Brain microvascular endothelial cell (primary cell): ENCODE measurements around the gene HEPHL1.

Source experiments
- DNase-seq: peaks from one replicate; pipeline ENCODE4 v3.0.0-alpha.2; 2020
- H3K27ac ChIP-seq: fragments of 250-450 bp; sonication (Bioruptor Pico); 2 replicates; pipeline ENCODE4 v1.5.1; 2020; ENCODE audit warnings: mild to moderate bottlenecking, moderate library complexity
- H3K27me3 ChIP-seq: fragments of 250-450 bp; sonication (Bioruptor Pico); replicated peaks from 2 replicates; pipeline ENCODE4 v1.5.1; 2020; ENCODE audit warnings: mild to moderate bottlenecking
- H3K36me3 ChIP-seq: fragments of 250-450 bp; sonication (Bioruptor Pico); replicated peaks from 2 replicates; pipeline ENCODE4 v1.5.1; 2020; ENCODE audit warnings: mild to moderate bottlenecking
- H3K4me3 ChIP-seq: 2 replicates; pipeline ENCODE4 v1.5.1; 2011; ENCODE audit warnings: low read depth, mild to moderate bottlenecking, control low read depth, low read length, moderate library complexity
- in situ Hi-C: cut with HindIII; loops from 2 replicates; pipeline ENCODE4 v1.10.0; 2017; ENCODE audit warnings: low sequenced_read_pairs, low pct_ligation_motif_present
- TF ChIP-seq, protein P1 (sequence below): IDR thresholded peaks from 2 replicates; pipeline ENCODE4 v1.5.1; 2011; ENCODE audit warnings: low read depth, mild to moderate bottlenecking, moderate library complexity, low read length, control low read depth, inconsistent platforms; ENCODE audit errors: missing control alignments

Gene HEPHL1

DNA sequence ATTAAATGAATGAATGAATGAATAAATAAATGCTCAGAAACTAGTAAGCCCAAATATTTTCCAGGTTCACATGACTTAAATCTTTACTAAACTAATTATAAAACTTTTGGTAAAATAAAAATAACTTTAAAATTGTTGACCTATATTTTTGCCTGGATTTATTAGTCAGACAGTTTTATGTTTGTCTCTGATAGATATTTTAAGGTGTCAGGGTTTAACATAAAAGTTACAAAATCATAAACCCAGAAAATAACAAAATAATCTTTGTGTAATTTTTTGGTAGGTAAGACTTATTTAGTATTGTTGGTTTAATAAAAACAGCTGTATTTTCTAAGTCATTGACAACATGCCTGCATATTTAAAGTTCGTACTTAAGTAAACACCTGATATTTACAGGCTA is 27.4 kb upstream of the HEPHL1 start:
- TF ChIP-seq, protein P1, sequence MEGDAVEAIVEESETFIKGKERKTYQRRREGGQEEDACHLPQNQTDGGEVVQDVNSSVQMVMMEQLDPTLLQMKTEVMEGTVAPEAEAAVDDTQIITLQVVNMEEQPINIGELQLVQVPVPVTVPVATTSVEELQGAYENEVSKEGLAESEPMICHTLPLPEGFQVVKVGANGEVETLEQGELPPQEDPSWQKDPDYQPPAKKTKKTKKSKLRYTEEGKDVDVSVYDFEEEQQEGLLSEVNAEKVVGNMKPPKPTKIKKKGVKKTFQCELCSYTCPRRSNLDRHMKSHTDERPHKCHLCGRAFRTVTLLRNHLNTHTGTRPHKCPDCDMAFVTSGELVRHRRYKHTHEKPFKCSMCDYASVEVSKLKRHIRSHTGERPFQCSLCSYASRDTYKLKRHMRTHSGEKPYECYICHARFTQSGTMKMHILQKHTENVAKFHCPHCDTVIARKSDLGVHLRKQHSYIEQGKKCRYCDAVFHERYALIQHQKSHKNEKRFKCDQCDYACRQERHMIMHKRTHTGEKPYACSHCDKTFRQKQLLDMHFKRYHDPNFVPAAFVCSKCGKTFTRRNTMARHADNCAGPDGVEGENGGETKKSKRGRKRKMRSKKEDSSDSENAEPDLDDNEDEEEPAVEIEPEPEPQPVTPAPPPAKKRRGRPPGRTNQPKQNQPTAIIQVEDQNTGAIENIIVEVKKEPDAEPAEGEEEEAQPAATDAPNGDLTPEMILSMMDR: no peak
- in situ Hi-C loops: no loop called here
- no peak for DNase-seq

DNA sequence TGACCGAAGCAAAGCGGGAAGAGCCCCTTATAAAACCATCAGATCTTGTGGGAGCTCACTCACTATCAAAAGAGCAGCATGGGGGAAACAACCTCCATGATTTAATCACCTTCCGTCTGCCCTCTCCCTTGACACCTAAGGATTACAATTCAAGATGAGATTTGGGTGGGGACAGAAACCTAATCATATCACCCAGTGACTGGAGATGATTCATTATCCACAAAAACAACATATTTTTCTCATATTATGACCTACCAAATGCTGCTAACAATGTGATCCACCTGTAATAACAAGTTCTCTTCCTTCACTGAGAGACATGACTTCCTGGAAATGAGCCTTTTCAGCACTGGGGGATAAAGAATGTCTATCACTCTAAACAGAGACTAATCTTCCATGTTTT is 23.4 kb upstream of the HEPHL1 start:
- Histone ChIP-seq H3K27ac (no peak overlapping the region), H3K36me3 (no peaks in the 10 kb centered on the region), H3K27me3 (no peaks in the 10 kb centered on the region), H3K4me3 (no peak overlapping the region)
- TF ChIP-seq, protein P1: no peak
- no peak for DNase-seq
- in situ Hi-C loops: no loop called here

More for the DNA sequence above, 27.4 kb upstream of the HEPHL1 start:
- Histone ChIP-seq H3K27me3 (no peaks in the 10 kb centered on the region), H3K27ac (no peak overlapping the region), H3K36me3 (no peaks in the 10 kb centered on the region), H3K4me3 (no peak overlapping the region)

DNA sequence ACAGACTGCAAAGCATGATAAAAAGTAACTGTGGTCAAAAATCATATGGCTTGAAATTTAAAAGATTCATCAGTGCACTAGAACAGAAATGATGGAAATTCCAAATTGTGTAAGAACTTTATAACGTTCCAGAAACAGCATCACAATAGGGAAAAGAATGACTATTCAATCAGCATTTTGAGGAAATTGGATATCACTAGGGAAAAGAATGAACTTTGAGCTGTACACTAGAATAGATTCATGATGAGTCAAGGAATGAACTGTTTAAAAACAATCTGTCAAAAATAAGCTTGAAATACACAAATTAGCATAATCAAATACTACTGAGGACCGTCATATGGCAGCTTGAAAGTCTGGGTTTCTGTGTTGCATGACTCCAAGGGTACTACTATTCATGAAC is 20.5 kb upstream of the HEPHL1 start:
- H3K27ac ChIP-seq: no peak overlapping the region
- TF ChIP-seq, protein P1: no peak
- H3K4me3 ChIP-seq: no peak overlapping the region
- in situ Hi-C loops: no loop called here
- no peaks in the 10 kb centered on the region for H3K36me3 ChIP-seq
- DNase-seq: no peak
- H3K27me3 ChIP-seq: no peaks in the 10 kb centered on the region

DNA sequence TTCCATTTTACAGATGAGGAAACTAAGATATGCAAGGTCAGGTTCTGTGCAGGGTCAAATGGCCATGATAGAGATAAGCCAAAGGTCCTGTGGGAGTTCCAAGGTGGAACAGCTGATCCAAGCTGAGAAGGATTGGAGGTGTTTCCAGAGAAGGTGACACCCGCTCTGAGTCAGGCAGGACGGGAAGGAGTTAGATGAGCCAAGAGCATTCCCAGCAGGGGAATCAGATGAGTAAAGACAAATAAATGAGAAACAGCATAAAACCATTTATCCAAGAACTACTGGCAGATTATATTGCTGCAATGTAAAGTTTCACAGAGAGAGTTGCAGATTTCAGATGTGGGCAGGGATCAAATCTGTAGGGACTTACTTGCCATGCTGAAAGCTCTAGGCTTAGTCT is 18.9 kb upstream of the HEPHL1 start:
- TF ChIP-seq, protein P1: no peak
- no peak overlapping the region for H3K4me3 ChIP-seq
- no peaks in the 10 kb centered on the region for H3K36me3 ChIP-seq
- in situ Hi-C loops: no loop called here
- no peak overlapping the region for H3K27ac ChIP-seq
- H3K27me3 ChIP-seq: no peaks in the 10 kb centered on the region
- peak; percentile 5 for DNase-seq

DNA sequence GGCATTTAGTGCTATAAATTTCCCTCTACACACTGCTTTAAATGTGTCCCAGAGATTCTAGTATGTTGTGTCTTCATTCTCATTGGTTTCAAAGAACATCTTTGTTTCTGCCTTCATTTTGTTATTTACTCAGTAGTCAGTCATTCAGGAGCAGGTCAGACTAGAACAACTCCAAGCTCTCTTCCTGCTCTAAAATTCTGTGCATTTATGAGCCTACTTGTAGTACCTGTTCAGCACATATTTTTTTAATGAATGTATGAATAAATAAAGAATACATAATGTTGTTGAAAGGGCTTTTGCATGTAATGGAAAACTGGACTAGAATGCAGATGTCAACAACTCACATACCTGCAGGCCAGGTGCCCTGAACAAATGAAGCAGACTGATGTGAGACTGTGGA is 13.7 kb upstream of the HEPHL1 start:
- in situ Hi-C loops: no loop called here
- TF ChIP-seq, protein P1: no peak
- no peak overlapping the region for H3K27ac ChIP-seq
- no peak overlapping the region for H3K4me3 ChIP-seq
- no peaks in the 10 kb centered on the region for H3K36me3 ChIP-seq
- DNase-seq: no peak
- no peaks in the 10 kb centered on the region for H3K27me3 ChIP-seq

DNA sequence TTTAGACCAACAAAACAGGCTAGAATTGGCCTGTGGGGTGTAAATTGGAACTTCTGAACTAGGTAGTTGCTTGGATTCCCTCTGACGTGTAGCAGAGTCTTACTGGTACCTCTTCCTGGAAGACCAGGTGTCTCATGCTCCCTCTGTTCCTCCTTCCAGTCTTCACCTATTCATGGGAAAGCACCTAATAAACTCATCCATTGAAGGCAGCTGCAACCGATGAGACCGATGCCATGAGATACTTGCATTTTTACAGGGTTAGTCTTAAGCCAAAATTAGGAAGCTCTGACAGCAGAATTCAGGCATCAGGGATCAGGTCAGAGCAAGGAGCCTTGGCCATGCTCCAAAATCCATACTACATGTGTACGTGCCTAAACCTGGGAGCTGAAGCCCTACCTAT is 13.2 kb upstream of the HEPHL1 start:
- Histone ChIP-seq H3K36me3 (no peaks in the 10 kb centered on the region), H3K27ac (no peak overlapping the region), H3K27me3 (no peaks in the 10 kb centered on the region), H3K4me3 (no peak overlapping the region)
- in situ Hi-C loops: no loop called here
- DNase-seq: no peak
- TF ChIP-seq, protein P1: no peak
